SIG-M5 treated with dmso at 0.1 percent for 504 hours (cell line): ENCODE results near the gene PEX3.
A peak's percentile ranks its signal among the peaks of the same experiment; 100 is the strongest.
"Not testable (repeated sequence)": the region's sequence is repeated elsewhere in the genome, so short reads cannot be mapped to it uniquely, and the experiment has no call there.

Source experiments
- DNase-seq: peaks from one replicate; lab custom pipeline; 2025; ENCODE audit not compliant: unreplicated experiment; lab: John Stamatoyannopoulos, UW

Gene PEX3

GRCh38 chr6:143443096-143443495 lies 7.5 kb upstream of the PEX3 start:
- no peak for DNase-seq

- not testable (repeated sequence) for DNase-seq
These were observed 2.7 kb upstream of the PEX3 start for GRCh38 chr6:143447865-143448264.

GRCh38 chr6:143449082-143449713 lies 1.4 kb upstream of the PEX3 start:
- DNase-seq: no peak

- DNase-seq: peak; percentile 45
These were observed 722 bp upstream of the PEX3 start for GRCh38 chr6:143449714-143450452.

- DNase-seq: peak; percentile 51
These were observed 926 bp downstream of the PEX3 start for GRCh38 chr6:143451531-143451930.

- DNase-seq: no peak
These were observed 7.2 kb downstream of the PEX3 start for GRCh38 chr6:143457563-143458359.

- no peak for DNase-seq
These were observed 14.9 kb downstream of the PEX3 start for GRCh38 chr6:143465546-143465945.

- no peak for DNase-seq
These were observed 17.4 kb downstream of the PEX3 start for GRCh38 chr6:143468026-143468425.

GRCh38 chr6:143468823-143469222 lies 18.2 kb downstream of the PEX3 start:
- DNase-seq: not testable (repeated sequence)

- no peak for DNase-seq
These were observed 21.2 kb downstream of the PEX3 start for GRCh38 chr6:143471822-143472221.

GRCh38 chr6:143476545-143476944 lies 25.9 kb downstream of the PEX3 start:
- DNase-seq: no peak

- no peak for DNase-seq
These were observed 28.0 kb downstream of the PEX3 start for GRCh38 chr6:143478479-143479062.

- no peak for DNase-seq
These were observed 32.0 kb downstream of the PEX3 start for GRCh38 chr6:143482593-143482992.

GRCh38 chr6:143485967-143486366 lies 35.4 kb downstream of the PEX3 start:
- no peak for DNase-seq

GRCh38 chr6:143486752-143487151 lies 36.1 kb downstream of the PEX3 start:
- no peak for DNase-seq

- DNase-seq: no peak
These were observed 39.6 kb downstream of the PEX3 start for GRCh38 chr6:143490244-143490643.

GRCh38 chr6:143490775-143491174 lies 40.2 kb downstream of the PEX3 start:
- no peak for DNase-seq

GRCh38 chr6:143496974-143497373 lies 46.4 kb downstream of the PEX3 start:
- DNase-seq: no peak

- no peak for DNase-seq
These were observed 47.8 kb downstream of the PEX3 start for GRCh38 chr6:143498428-143498827.

GRCh38 chr6:143501851-143502250 lies 51.2 kb downstream of the PEX3 start:
- no peak for DNase-seq

- no peak for DNase-seq
These were observed 53.8 kb downstream of the PEX3 start for GRCh38 chr6:143504369-143504768.

GRCh38 chr6:143505111-143505510 lies 54.5 kb downstream of the PEX3 start:
- no peak for DNase-seq
